Memory B cell (primary cell): ENCODE results near the gene ZNF35.

Experiments used
- ATAC-seq: fragments of 150-1000 bp; cut with Tn5 transposase; 2 replicates; pipeline ENCODE4 v1.10.0; 2021; ENCODE audit warnings: low read depth, mild to moderate bottlenecking, moderate library complexity
- DNase-seq, 2 donors: peaks; one replicate each; pipeline ENCODE4 v3.0.0; 2022; ENCODE audit warnings: low spot score in 2 of 2
- H3K27ac Mint-ChIP-seq: one replicate; pipeline ENCODE4 v1.8.0; 2022; ENCODE audit warnings: mild to moderate bottlenecking, moderate library complexity, mixed read lengths
- H3K27me3 Mint-ChIP-seq: one replicate; pipeline ENCODE4 v1.8.0; 2022; ENCODE audit warnings: mixed read lengths
- H3K36me3 Mint-ChIP-seq: one replicate; pipeline ENCODE4 v1.8.0; 2022; ENCODE audit warnings: mild to moderate bottlenecking, mixed read lengths
- H3K4me1 Mint-ChIP-seq: one replicate; pipeline ENCODE4 v1.8.0; 2022; ENCODE audit warnings: mixed read lengths
- H3K4me3 Mint-ChIP-seq: one replicate; pipeline ENCODE4 v1.8.0; 2022; ENCODE audit warnings: mild to moderate bottlenecking, moderate library complexity, mixed read lengths
- H3K9me3 Mint-ChIP-seq: one replicate; pipeline ENCODE4 v1.8.0; 2022; ENCODE audit warnings: mixed read lengths

Gene ZNF35

GRCh38 chr3:44648564-44649229 lies at the start of gene ZNF35:
Gene ZNF35, plus strand, starts transcription at chr3:44648732. Its CDS starts 2,336 bp downstream, at chr3:44651068.
- DNase-seq = peak; percentile 31 to 38
- peak; percentile 85 for ATAC-seq
- Mint-ChIP-seq H3K36me3 (peaks cover 30% of the 10 kb centered on the region), H3K27ac (peak within 1 kb of the TSS; percentile 86), H3K27me3 (no peaks in the 10 kb centered on the region), H3K4me1 (peaks cover 13% of the 10 kb centered on the region), H3K9me3 (no peaks in the 10 kb centered on the region), H3K4me3 (peak within 1 kb of the TSS; percentile 89)

- no peaks in the 10 kb centered on the region for H3K27me3 Mint-ChIP-seq
- DNase-seq (no peak), ATAC-seq (no peak)
- H3K27ac Mint-ChIP-seq = no peak overlapping the region
- H3K36me3 Mint-ChIP-seq = peaks cover 21% of the 10 kb centered on the region
- peaks cover 4% of the 10 kb centered on the region for H3K9me3 Mint-ChIP-seq
- H3K4me3 Mint-ChIP-seq = no peak overlapping the region
- no peaks in the 10 kb centered on the region for H3K4me1 Mint-ChIP-seq
Observed at GRCh38 chr3:44601749-44602148, 46.8 kb upstream of the ZNF35 start.

- H3K36me3 Mint-ChIP-seq = peaks cover 7% of the 10 kb centered on the region
- ATAC-seq (no peak), DNase-seq (no peak)
- H3K9me3 Mint-ChIP-seq = peaks cover 3% of the 10 kb centered on the region
- H3K4me3 Mint-ChIP-seq = no peak overlapping the region
- no peaks in the 10 kb centered on the region for H3K27me3 Mint-ChIP-seq
- H3K4me1 Mint-ChIP-seq = peaks cover 2% of the 10 kb centered on the region
- no peak overlapping the region for H3K27ac Mint-ChIP-seq
Observed at GRCh38 chr3:44612678-44613077, 35.9 kb upstream of the ZNF35 start.

GRCh38 chr3:44624749-44625480 lies 23.6 kb upstream of the ZNF35 start, which contains the start of gene ZNF197:
Gene ZNF197, plus strand, starts transcription at chr3:44625036. Its CDS starts 4,119 bp downstream, at chr3:44629155.
- peak within 1 kb of the TSS; percentile 45 for H3K27ac Mint-ChIP-seq
- no peaks in the 10 kb centered on the region for H3K27me3 Mint-ChIP-seq
- H3K36me3 Mint-ChIP-seq = peaks cover 6% of the 10 kb centered on the region
- H3K4me3 Mint-ChIP-seq = peak within 1 kb of the TSS; percentile 88
- DNase-seq (peak; percentile 25 to 38), ATAC-seq (peak; percentile 88)
- no peaks in the 10 kb centered on the region for H3K9me3 Mint-ChIP-seq
- H3K4me1 Mint-ChIP-seq = peaks cover 5% of the 10 kb centered on the region

GRCh38 chr3:44628716-44629115 lies 19.8 kb upstream of the ZNF35 start:
- Mint-ChIP-seq H3K9me3 (no peaks in the 10 kb centered on the region), H3K27ac (no peak overlapping the region), H3K4me3 (no peak overlapping the region), H3K36me3 (peaks cover 19% of the 10 kb centered on the region), H3K27me3 (no peaks in the 10 kb centered on the region), H3K4me1 (peaks cover 10% of the 10 kb centered on the region)
- DNase-seq = no peak
- ATAC-seq = no peak

- Mint-ChIP-seq H3K27me3 (no peaks in the 10 kb centered on the region), H3K4me3 (no peak overlapping the region), H3K9me3 (peaks cover 6% of the 10 kb centered on the region), H3K4me1 (peaks cover 7% of the 10 kb centered on the region), H3K27ac (no peak overlapping the region), H3K36me3 (peaks cover 35% of the 10 kb centered on the region)
- ATAC-seq (no peak), DNase-seq (no peak)
Observed at GRCh38 chr3:44632193-44632592, 16.3 kb upstream of the ZNF35 start.

GRCh38 chr3:44642337-44642736 lies 6.2 kb upstream of the ZNF35 start:
- DNase-seq (no peak), ATAC-seq (no peak)
- Mint-ChIP-seq H3K4me3 (no peak overlapping the region), H3K36me3 (peaks cover 51% of the 10 kb centered on the region), H3K4me1 (no peaks in the 10 kb centered on the region), H3K9me3 (peaks cover 12% of the 10 kb centered on the region), H3K27me3 (no peaks in the 10 kb centered on the region), H3K27ac (no peak overlapping the region)

- Mint-ChIP-seq H3K4me1 (peaks cover 4% of the 10 kb centered on the region), H3K9me3 (peaks cover 12% of the 10 kb centered on the region), H3K4me3 (no peak overlapping the region), H3K27ac (no peak overlapping the region), H3K36me3 (peaks cover 45% of the 10 kb centered on the region), H3K27me3 (no peaks in the 10 kb centered on the region)
- ATAC-seq = no peak
- no peak for DNase-seq
Observed at GRCh38 chr3:44643024-44643423, 5.5 kb upstream of the ZNF35 start.

- peaks cover 13% of the 10 kb centered on the region for H3K4me1 Mint-ChIP-seq
- H3K27ac Mint-ChIP-seq = peak overlapping the region; percentile 86
- H3K9me3 Mint-ChIP-seq = no peaks in the 10 kb centered on the region
- H3K36me3 Mint-ChIP-seq = peaks cover 32% of the 10 kb centered on the region
- no peaks in the 10 kb centered on the region for H3K27me3 Mint-ChIP-seq
- H3K4me3 Mint-ChIP-seq = peak overlapping the region; percentile 89
- DNase-seq (no peak), ATAC-seq (no peak)
Observed at GRCh38 chr3:44647771-44648170, 761 bp upstream of the ZNF35 start.

GRCh38 chr3:44649709-44650108 lies 1.2 kb downstream of the ZNF35 start:
- ATAC-seq = no peak
- Mint-ChIP-seq H3K4me1 (peaks cover 16% of the 10 kb centered on the region), H3K27ac (no peak overlapping the region), H3K4me3 (no peak overlapping the region), H3K36me3 (peaks cover 36% of the 10 kb centered on the region), H3K9me3 (peaks cover 4% of the 10 kb centered on the region), H3K27me3 (no peaks in the 10 kb centered on the region)
- no peak for DNase-seq

GRCh38 chr3:44654039-44654438 lies 5.5 kb downstream of the ZNF35 start:
- H3K4me3 Mint-ChIP-seq = no peak overlapping the region
- DNase-seq = no peak
- peaks cover 20% of the 10 kb centered on the region for H3K9me3 Mint-ChIP-seq
- H3K27ac Mint-ChIP-seq = no peak overlapping the region
- no peak for ATAC-seq
- peaks cover 67% of the 10 kb centered on the region for H3K36me3 Mint-ChIP-seq
- peaks cover 9% of the 10 kb centered on the region for H3K4me1 Mint-ChIP-seq
- H3K27me3 Mint-ChIP-seq = no peaks in the 10 kb centered on the region

GRCh38 chr3:44659015-44659414 lies 10.5 kb downstream of the ZNF35 start:
- DNase-seq (no peak), ATAC-seq (no peak)
- no peak overlapping the region for H3K27ac Mint-ChIP-seq
- H3K4me3 Mint-ChIP-seq = no peak overlapping the region
- H3K27me3 Mint-ChIP-seq = no peaks in the 10 kb centered on the region
- H3K36me3 Mint-ChIP-seq = peaks cover 59% of the 10 kb centered on the region
- H3K9me3 Mint-ChIP-seq = peaks cover 22% of the 10 kb centered on the region
- peaks cover 1% of the 10 kb centered on the region for H3K4me1 Mint-ChIP-seq

- peaks cover 21% of the 10 kb centered on the region for H3K9me3 Mint-ChIP-seq
- H3K36me3 Mint-ChIP-seq = peaks cover 55% of the 10 kb centered on the region
- H3K4me3 Mint-ChIP-seq = no peak overlapping the region
- H3K27me3 Mint-ChIP-seq = no peaks in the 10 kb centered on the region
- H3K4me1 Mint-ChIP-seq = no peaks in the 10 kb centered on the region
- DNase-seq (no peak), ATAC-seq (no peak)
- no peak overlapping the region for H3K27ac Mint-ChIP-seq
Observed at GRCh38 chr3:44659434-44659833, 10.9 kb downstream of the ZNF35 start.

- H3K36me3 Mint-ChIP-seq = peaks cover 53% of the 10 kb centered on the region
- no peaks in the 10 kb centered on the region for H3K27me3 Mint-ChIP-seq
- peaks cover 24% of the 10 kb centered on the region for H3K9me3 Mint-ChIP-seq
- no peak overlapping the region for H3K4me3 Mint-ChIP-seq
- no peak overlapping the region for H3K27ac Mint-ChIP-seq
- H3K4me1 Mint-ChIP-seq = no peaks in the 10 kb centered on the region
- ATAC-seq (no peak), DNase-seq (no peak)
Observed at GRCh38 chr3:44661189-44661588, 12.7 kb downstream of the ZNF35 start.
